Natural killer cell treated with Interleukin-12 subunit alpha and Interleukin-12 subunit beta and Interleukin-15 and Interleukin-18, amount 100 ng/mL, for 72 hours (primary cell): ENCODE results near the gene GUCY1A2. TPM values are rescaled to one million over a fixed set of nuclear protein-coding genes. Genes with fewer than 3 reads are reported as not detected.
A peak's percentile ranks its signal among the peaks of the same experiment; 100 is the strongest.

Experiments used
- ATAC-seq, 2 donors: fragments of 150-1000 bp; cut with Tn5 transposase in 1 of 2; sonication (Bioruptor Pico), chemical (Tn5 transposase) in 1 of 2; 2 replicates each; pipeline ENCODE4 v1.10.0; 2021
- DNase-seq: peaks from one replicate; pipeline ENCODE4 v3.0.0; 2022; ENCODE audit warnings: low spot score
- H3K27ac Mint-ChIP-seq, 2 donors: 1 replicate in 1 of 2; 2 replicates in 1 of 2; pipeline ENCODE4 v1.8.0; 2022; ENCODE audit warnings: mixed read lengths in 2 of 2, mild to moderate bottlenecking in 1 of 2, moderate library complexity in 1 of 2
- H3K27me3 Mint-ChIP-seq, 2 donors: 1 replicate in 1 of 2; 2 replicates in 1 of 2; pipeline ENCODE4 v1.8.0; 2022; ENCODE audit warnings: mixed read lengths in 2 of 2
- H3K36me3 Mint-ChIP-seq: one replicate; pipeline ENCODE4 v1.8.0; 2022; ENCODE audit warnings: mixed read lengths
- H3K4me1 Mint-ChIP-seq, 2 donors: 1 replicate in 1 of 2; 2 replicates in 1 of 2; pipeline ENCODE4 v1.8.0; 2022; ENCODE audit warnings: low read depth in 2 of 2, mixed read lengths in 2 of 2, mild to moderate bottlenecking in 1 of 2
- H3K4me3 Mint-ChIP-seq: one replicate; pipeline ENCODE4 v1.8.0; 2022; ENCODE audit warnings: mixed read lengths
- H3K9me3 Mint-ChIP-seq: 2 replicates; pipeline ENCODE4 v1.8.0; 2022; ENCODE audit warnings: mixed read lengths
- total RNA-seq, 2 donors: library from RNA; stranded (reverse); gene quantifications; one replicate each; pipeline ENCODE4 v1.2.3, GENCODE V29; 2022

GUCY1A2 gene
- total RNA-seq, 2 donors from 2014 or later, result not detected

DNA sequence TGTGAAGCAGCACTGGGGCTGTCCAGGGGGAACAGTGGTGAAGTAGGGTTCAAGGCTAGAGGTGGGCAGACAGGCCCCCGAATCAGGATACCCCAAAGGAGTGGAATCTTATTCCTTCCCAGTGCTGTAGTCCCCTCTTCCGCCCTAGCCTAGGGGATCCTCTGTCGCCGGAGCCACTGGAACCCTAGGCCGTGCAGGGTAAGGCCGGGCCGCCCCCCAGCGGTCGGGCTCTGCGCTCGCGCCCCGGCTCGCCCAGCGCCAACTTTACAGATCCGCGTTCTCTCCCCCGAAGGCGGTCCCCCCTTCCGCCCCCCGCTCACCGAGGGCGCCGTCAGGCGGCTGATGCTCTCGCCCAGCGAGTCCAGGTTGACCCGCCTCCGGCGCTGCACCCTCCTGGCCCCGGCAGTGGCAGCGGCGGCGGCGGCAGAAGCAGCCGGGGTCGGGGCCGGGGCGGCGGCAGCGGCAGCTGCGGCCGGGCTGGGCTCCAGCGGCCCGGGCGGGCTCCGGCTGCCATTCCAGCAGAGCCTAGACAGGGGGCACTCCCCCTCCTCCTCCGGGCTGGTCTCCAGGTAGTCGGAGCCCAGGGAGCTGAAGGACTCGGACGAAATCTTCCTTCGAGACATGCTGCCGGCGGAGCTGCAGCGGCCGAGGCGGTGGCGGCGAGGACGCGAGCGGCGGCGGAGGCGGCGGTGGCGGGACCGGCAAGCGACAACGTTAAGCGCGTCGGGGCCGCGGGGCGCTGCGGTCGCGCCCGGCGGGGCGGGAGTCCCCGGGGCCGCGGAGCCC is 650 bp downstream of the GUCY1A2 start:
- H3K9me3 Mint-ChIP-seq, result peaks cover 9% of the 10 kb centered on the region
- DNase-seq (no peak), ATAC-seq (peak; percentile 11 to 46)
- H3K36me3 Mint-ChIP-seq, result peaks cover 6% of the 10 kb centered on the region
- peaks cover 18 to 19% of the 10 kb centered on the region in 2 donors for H3K27me3 Mint-ChIP-seq
- no peak overlapping the region for H3K27ac Mint-ChIP-seq
- H3K4me1 Mint-ChIP-seq, result peaks cover 4 to 5% of the 10 kb centered on the region in 2 donors
- peak overlapping the region; percentile 46 for H3K4me3 Mint-ChIP-seq

DNA sequence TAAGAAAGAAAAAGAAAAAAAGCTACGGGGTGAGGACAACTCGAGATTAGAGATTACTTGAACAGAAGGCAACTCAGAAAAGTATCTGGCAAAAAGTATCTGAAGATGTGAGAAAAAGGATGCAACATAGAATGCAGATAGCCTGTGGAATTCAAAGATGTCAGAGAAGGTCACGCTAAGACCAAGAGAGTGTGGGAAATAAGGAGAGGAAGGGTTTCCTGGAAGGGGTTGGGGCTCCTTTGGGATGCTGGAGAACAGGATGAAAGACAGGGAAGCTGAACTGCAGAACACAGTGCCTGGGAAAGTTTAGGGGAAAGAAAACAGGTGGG is 1.2 kb downstream of the GUCY1A2 start:
- H3K9me3 Mint-ChIP-seq, result peaks cover 9% of the 10 kb centered on the region
- no peak for ATAC-seq
- peak overlapping the region; percentile 46 for H3K4me3 Mint-ChIP-seq
- H3K27me3 Mint-ChIP-seq, result peaks cover 18 to 19% of the 10 kb centered on the region in 2 donors
- H3K27ac Mint-ChIP-seq, result no peak overlapping the region
- no peak for DNase-seq
- H3K4me1 Mint-ChIP-seq, result peaks cover 4 to 5% of the 10 kb centered on the region in 2 donors
- H3K36me3 Mint-ChIP-seq, result peaks cover 6% of the 10 kb centered on the region

DNA sequence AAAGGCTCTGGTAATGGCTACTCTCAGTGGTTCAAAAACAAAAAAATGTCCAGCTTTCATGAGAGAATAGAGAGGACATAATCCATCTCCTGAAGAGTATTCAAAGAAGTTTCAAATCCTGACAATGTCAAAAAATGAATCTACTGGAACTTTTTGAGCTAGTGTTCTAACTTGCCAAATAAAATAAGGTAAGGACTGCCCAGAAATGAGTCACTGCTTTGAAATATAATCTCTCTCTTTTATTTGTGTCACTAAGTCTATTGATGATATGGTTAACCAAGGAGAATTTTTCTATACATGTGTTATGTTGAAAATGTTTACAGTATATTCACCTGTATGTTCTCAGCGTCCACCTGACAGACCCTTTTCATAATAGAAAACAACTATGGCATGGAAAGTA is 3.4 kb downstream of the GUCY1A2 start:
- Mint-ChIP-seq H3K36me3 (peaks cover 6% of the 10 kb centered on the region), H3K9me3 (peaks cover 9% of the 10 kb centered on the region), H3K27me3 (peaks cover 14 to 19% of the 10 kb centered on the region in 2 donors), H3K27ac (no peak overlapping the region), H3K4me3 (no peak overlapping the region), H3K4me1 (peaks cover 4 to 5% of the 10 kb centered on the region in 2 donors)
- no peak for ATAC-seq
- DNase-seq, result no peak

DNA sequence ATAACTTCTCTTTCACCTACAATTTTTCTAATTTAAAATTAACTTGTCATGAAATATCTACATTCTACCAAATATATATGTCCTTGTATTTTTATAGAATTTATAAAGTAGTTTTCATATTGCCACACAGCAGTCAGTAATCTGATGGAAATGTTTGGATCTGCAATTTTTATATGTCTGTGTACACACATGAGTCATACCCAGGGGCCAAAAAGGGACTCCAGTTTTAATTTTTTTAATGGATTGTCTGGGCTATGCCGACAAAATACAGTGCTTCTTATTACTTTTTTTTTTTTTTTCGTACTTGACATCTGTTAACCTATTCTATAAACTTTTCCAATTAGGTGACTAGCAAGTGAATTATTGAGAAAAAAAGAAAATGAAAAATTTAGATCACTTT is 6.3 kb downstream of the GUCY1A2 start:
- no peak for DNase-seq
- no peak overlapping the region for H3K4me3 Mint-ChIP-seq
- peaks cover 12% of the 10 kb centered on the region for H3K9me3 Mint-ChIP-seq
- H3K27me3 Mint-ChIP-seq, result peaks cover 8 to 14% of the 10 kb centered on the region in 2 donors
- ATAC-seq, result no peak
- H3K4me1 Mint-ChIP-seq, result peaks cover under 1% of the 10 kb centered on the region in 2 donors
- no peak overlapping the region for H3K27ac Mint-ChIP-seq
- peaks cover 2% of the 10 kb centered on the region for H3K36me3 Mint-ChIP-seq

GRCh38 chr11:107009190-107009589 is 9.1 kb downstream of the GUCY1A2 start:
- peaks cover 8% of the 10 kb centered on the region for H3K9me3 Mint-ChIP-seq
- H3K4me1 Mint-ChIP-seq, result no peaks in the 10 kb centered on the region
- no peaks in the 10 kb centered on the region for H3K36me3 Mint-ChIP-seq
- H3K27ac Mint-ChIP-seq, result no peak overlapping the region
- ATAC-seq (no peak), DNase-seq (no peak)
- H3K4me3 Mint-ChIP-seq, result no peak overlapping the region
- H3K27me3 Mint-ChIP-seq, result no peaks in the 10 kb centered on the region

DNA sequence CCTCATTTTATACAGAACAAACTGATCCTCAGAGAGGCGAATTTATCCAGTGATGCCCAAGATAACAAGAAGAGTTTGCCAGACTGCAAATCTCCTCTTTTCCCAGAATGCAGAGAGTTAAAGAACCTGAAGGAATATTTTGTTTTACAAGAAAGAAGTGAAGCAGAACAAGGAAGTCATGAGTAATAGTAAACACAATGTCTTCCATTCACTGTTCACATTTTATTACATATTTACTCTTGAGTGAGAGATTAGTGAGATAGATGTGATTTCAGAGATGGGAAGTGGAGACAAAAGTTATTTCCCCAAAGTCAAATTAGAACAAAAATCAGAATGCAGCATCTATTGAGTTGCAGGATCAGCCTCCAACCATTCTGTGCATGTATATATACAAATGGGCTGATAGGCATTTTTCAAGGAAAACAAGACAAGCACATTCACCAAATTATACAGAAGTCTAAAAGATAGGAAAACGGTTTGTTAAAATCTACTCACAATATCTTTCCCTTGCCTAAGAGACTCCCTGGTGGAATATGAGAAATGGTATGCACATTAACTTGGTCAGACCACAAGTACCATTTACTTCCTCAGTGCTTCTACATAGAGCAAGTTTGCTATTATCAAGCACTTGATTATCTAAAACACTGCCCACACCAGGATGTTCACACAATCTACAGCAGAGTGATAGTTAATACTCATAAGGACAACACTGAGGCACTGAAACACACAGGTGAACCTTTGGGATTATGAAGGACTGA is 12.0 kb downstream of the GUCY1A2 start:
- DNase-seq (no peak), ATAC-seq (no peak)
- no peak overlapping the region for H3K4me3 Mint-ChIP-seq
- H3K27me3 Mint-ChIP-seq, result no peaks in the 10 kb centered on the region
- H3K27ac Mint-ChIP-seq, result no peak overlapping the region
- no peaks in the 10 kb centered on the region for H3K4me1 Mint-ChIP-seq
- no peaks in the 10 kb centered on the region for H3K36me3 Mint-ChIP-seq
- peaks cover 5% of the 10 kb centered on the region for H3K9me3 Mint-ChIP-seq

- peaks cover 1% of the 10 kb centered on the region for H3K9me3 Mint-ChIP-seq
- DNase-seq, result no peak
- no peak overlapping the region for H3K4me3 Mint-ChIP-seq
- no peak overlapping the region for H3K27ac Mint-ChIP-seq
- ATAC-seq, result no peak
- H3K4me1 Mint-ChIP-seq, result no peaks in the 10 kb centered on the region
- H3K36me3 Mint-ChIP-seq, result no peaks in the 10 kb centered on the region
- no peaks in the 10 kb centered on the region for H3K27me3 Mint-ChIP-seq
These were observed 19.1 kb downstream of the GUCY1A2 start for GRCh38 chr11:106999196-106999595.

GRCh38 chr11:106998916-106999188 is 19.4 kb downstream of the GUCY1A2 start:
- DNase-seq, result no peak
- no peaks in the 10 kb centered on the region for H3K4me1 Mint-ChIP-seq
- no peak overlapping the region for H3K27ac Mint-ChIP-seq
- no peak overlapping the region for H3K4me3 Mint-ChIP-seq
- ATAC-seq, result no peak
- no peaks in the 10 kb centered on the region for H3K27me3 Mint-ChIP-seq
- H3K9me3 Mint-ChIP-seq, result peaks cover 2% of the 10 kb centered on the region
- no peaks in the 10 kb centered on the region for H3K36me3 Mint-ChIP-seq

- no peak for DNase-seq
- ATAC-seq, result no peak
- H3K27me3 Mint-ChIP-seq, result no peaks in the 10 kb centered on the region
- H3K36me3 Mint-ChIP-seq, result no peaks in the 10 kb centered on the region
- H3K4me1 Mint-ChIP-seq, result no peaks in the 10 kb centered on the region
- no peak overlapping the region for H3K27ac Mint-ChIP-seq
- H3K9me3 Mint-ChIP-seq, result peaks cover 2% of the 10 kb centered on the region
- H3K4me3 Mint-ChIP-seq, result no peak overlapping the region
These were observed 20.0 kb downstream of the GUCY1A2 start for GRCh38 chr11:106998116-106998915.

- no peak overlapping the region for H3K27ac Mint-ChIP-seq
- H3K36me3 Mint-ChIP-seq, result no peaks in the 10 kb centered on the region
- H3K9me3 Mint-ChIP-seq, result peaks cover 6% of the 10 kb centered on the region
- DNase-seq (no peak), ATAC-seq (no peak)
- H3K4me1 Mint-ChIP-seq, result no peaks in the 10 kb centered on the region
- no peaks in the 10 kb centered on the region for H3K27me3 Mint-ChIP-seq
- H3K4me3 Mint-ChIP-seq, result no peak overlapping the region
These were observed 21.0 kb downstream of the GUCY1A2 start for GRCh38 chr11:106997227-106997626.

DNA sequence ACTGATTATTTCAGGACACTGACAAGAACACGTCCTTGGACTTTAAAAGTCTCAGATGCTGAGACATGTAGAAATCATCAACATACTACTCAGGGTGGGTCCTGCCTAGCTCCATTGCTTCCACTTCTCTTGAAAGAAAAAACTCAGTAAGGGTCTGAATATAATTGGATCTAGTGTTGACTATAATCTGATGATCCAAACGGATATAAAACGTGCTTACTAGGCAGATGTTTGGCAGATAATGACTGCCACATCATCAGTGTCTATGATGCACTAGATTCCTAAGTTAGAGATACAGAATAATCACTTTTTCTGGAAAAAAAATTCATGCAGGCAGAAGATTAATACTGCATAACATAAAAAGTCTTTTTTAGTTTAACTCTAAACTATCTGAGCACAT is 21.6 kb downstream of the GUCY1A2 start:
- Mint-ChIP-seq H3K4me1 (no peaks in the 10 kb centered on the region), H3K4me3 (no peak overlapping the region), H3K36me3 (no peaks in the 10 kb centered on the region), H3K27ac (no peak overlapping the region), H3K27me3 (no peaks in the 10 kb centered on the region), H3K9me3 (peaks cover 6% of the 10 kb centered on the region)
- DNase-seq (no peak), ATAC-seq (no peak)

DNA sequence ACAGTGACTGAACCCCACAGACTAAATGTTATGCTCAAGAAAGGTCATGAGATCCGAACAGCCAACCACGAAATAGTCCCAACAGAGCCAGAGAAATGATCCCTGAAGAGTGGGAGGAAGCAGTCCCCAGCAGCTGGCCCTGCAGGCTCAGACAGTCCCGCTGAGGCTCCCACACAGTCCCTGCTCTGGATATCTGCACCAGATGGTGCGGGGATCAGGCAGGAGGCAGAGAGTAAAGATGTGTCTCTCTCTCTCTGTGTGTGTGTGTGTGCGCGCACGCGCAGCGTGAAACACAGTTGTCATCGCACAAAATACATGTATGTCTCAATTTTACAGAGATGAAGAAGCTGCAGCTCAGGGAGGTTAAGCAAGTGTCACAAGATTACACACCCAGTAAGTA is 27.9 kb downstream of the GUCY1A2 start:
- ATAC-seq (no peak), DNase-seq (no peak)
- H3K27me3 Mint-ChIP-seq, result no peaks in the 10 kb centered on the region
- H3K27ac Mint-ChIP-seq, result no peak overlapping the region
- H3K4me3 Mint-ChIP-seq, result no peak overlapping the region
- no peaks in the 10 kb centered on the region for H3K36me3 Mint-ChIP-seq
- no peaks in the 10 kb centered on the region for H3K4me1 Mint-ChIP-seq
- peaks cover 13% of the 10 kb centered on the region for H3K9me3 Mint-ChIP-seq

DNA sequence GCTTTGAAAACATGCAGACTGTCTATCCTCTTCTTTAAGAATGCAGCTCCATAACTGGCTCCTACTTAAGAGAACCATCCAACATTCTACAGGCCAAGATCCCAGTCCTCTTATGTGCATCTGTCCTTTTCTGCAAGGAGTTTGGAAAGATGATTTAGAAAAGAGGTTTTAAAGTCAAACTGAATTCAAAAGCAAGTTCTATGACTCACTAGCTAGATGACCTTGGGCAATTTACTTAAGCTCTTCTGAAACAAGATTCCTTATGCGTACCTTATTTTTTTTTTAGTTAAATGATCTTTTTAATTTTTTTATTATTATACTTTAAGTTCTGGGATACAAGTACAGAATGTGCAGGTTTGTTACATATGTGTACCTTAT is 29.2 kb downstream of the GUCY1A2 start:
- Mint-ChIP-seq H3K9me3 (peaks cover 10% of the 10 kb centered on the region), H3K27me3 (no peaks in the 10 kb centered on the region), H3K27ac (no peak overlapping the region), H3K36me3 (no peaks in the 10 kb centered on the region), H3K4me1 (no peaks in the 10 kb centered on the region), H3K4me3 (no peak overlapping the region)
- DNase-seq (no peak), ATAC-seq (no peak)
